HepG2 (cell line): ENCODE results near the gene DGCR2. TPM values are rescaled to one million over a fixed set of nuclear protein-coding genes. Genes with fewer than 3 reads are reported as not detected.
"Not testable (repeated sequence)": the region's sequence is repeated elsewhere in the genome, so short reads cannot be mapped to it uniquely, and the experiment has no call there.

Experiments
- ATAC-seq: fragments of 200-7000 bp; cut with Tn5 transposase; 3 replicates; pipeline ENCODE4 v1.9.1; 2020; ENCODE audit warnings: mild to moderate bottlenecking, moderate library complexity
- BruUV-seq: library from RNA; stranded (reverse); fragments of 400-500 nt; replicated peaks from 2 replicates; lab custom pipeline; 2021; lab: Mats Ljungman, UMichigan
- CTCF ChIA-PET: fragments of 300-600 bp; formaldehyde crosslinking; extraction: SDS; loops from one replicate; lab custom pipeline; 2021; ENCODE audit warnings: low total read pairs, inconsistent platforms, low intra/inter-chr PET ratio; lab: Yijun Ruan, JAX
- POLR2A ChIA-PET: fragments of 350-600 bp; sonication (Branson Sonifier 250); formaldehyde crosslinking; loops from one replicate; lab custom pipeline; 2020; ENCODE audit warnings: antibody characterized with exemption, inconsistent platforms; lab: Yijun Ruan, JAX
- DNase-seq: peaks from one replicate; pipeline ENCODE4 v3.0.0-alpha.2; 2015; ENCODE audit warnings: low spot score
- FAIRE-seq: peaks from 3 replicates; lab custom pipeline; 2011; peaks lifted over from hg19 to GRCh38; lab: Jason Lieb, UNC
- H2AFZ ChIP-seq: one replicate; pipeline ENCODE4 v1.6.1; 2011; ENCODE audit warnings: low read length, inconsistent platforms
- H3K27ac ChIP-seq: fragments of 300-600 bp; 3 replicates; pipeline ENCODE4 v1.8.0; 2011; ENCODE audit warnings: mixed run types, mild to moderate bottlenecking, mixed read lengths, low read length, inconsistent platforms; ENCODE audit not compliant: insufficient read depth; ENCODE audit errors: extremely low read length
- H3K27me3 ChIP-seq, 2 experiments: fragments of 200-600 bp in 1 of 2; 2 replicates in 1 of 2; 3 replicates in 1 of 2; pipeline versions ENCODE4 v1.6.0 to v1.8.0; 2011; ENCODE audit warnings: low read length in 2 of 2, mild to moderate bottlenecking in 2 of 2, moderate library complexity in 2 of 2, inconsistent platforms in 1 of 2; ENCODE audit not compliant: insufficient read depth in 2 of 2, control insufficient read depth in 1 of 2
- H3K36me3 ChIP-seq, 2 experiments: fragments of 200-600 bp in 1 of 2; replicated peaks in 1 of 2; 2 replicates in 1 of 2; 3 replicates in 1 of 2; pipeline versions ENCODE4 v1.5.1 to v1.8.0; 2011; ENCODE audit warnings: low read length in 2 of 2, inconsistent platforms in 1 of 2; ENCODE audit not compliant: insufficient read depth in 2 of 2, control insufficient read depth in 1 of 2
- H3K4me1 ChIP-seq: 2 replicates; pipeline ENCODE4 v1.5.1; 2012; ENCODE audit warnings: low read length, inconsistent platforms; ENCODE audit not compliant: insufficient read depth
- H3K4me2 ChIP-seq: 2 replicates; pipeline ENCODE4 v1.6.0; 2011; ENCODE audit warnings: low read depth, low read length, inconsistent platforms
- H3K4me3 ChIP-seq, 3 experiments: fragments of 200-600 bp in 1 of 3; sonication (generic), shearing (Covaris generic) in 1 of 3; replicated peaks in 1 of 3; 2 replicates each; pipeline ENCODE4 v1.5.1; 2011 to 2016; ENCODE audit warnings: low read length in 3 of 3, inconsistent platforms in 2 of 3, low read depth in 2 of 3, mild to moderate bottlenecking in 2 of 3, control low read depth in 1 of 3, mixed read lengths in 1 of 3; ENCODE audit not compliant: insufficient read depth in 1 of 3
- H3K79me2 ChIP-seq: one replicate; pipeline ENCODE4 v1.6.1; 2011; ENCODE audit warnings: low read length, inconsistent platforms; ENCODE audit not compliant: insufficient read depth
- H3K9ac ChIP-seq: 2 replicates; pipeline ENCODE4 v1.6.0; 2011; ENCODE audit warnings: mild to moderate bottlenecking, low read depth, low read length, inconsistent platforms; ENCODE audit not compliant: insufficient read depth
- H3K9me3 ChIP-seq: 2 replicates; pipeline ENCODE4 v1.5.1; 2012; ENCODE audit warnings: mild to moderate bottlenecking, low read length
- H4K20me1 ChIP-seq: 2 replicates; pipeline ENCODE4 v1.6.0; 2011; ENCODE audit warnings: inconsistent platforms, mild to moderate bottlenecking, low read length, moderate library complexity; ENCODE audit not compliant: insufficient read depth
- ATF7 ChIP-seq, 2 experiments: fragments of 450-650 bp in 1 of 2; sonication (generic) in 1 of 2; formaldehyde crosslinking in 1 of 2; IDR thresholded peaks; 2 replicates each; pipeline versions ENCODE4 v1.4.0 to v1.6.1; 2016 to 2020; ENCODE audit warnings: antibody characterized with exemption in 1 of 2, mild to moderate bottlenecking in 1 of 2, missing genetic modification reagents in 1 of 2
- MTA3 ChIP-seq: sonication (generic); formaldehyde crosslinking; IDR thresholded peaks from 2 replicates; pipeline ENCODE4 v1.4.0; 2020; ENCODE audit warnings: missing genetic modification reagents
- NFYC ChIP-seq: IDR thresholded peaks from 2 replicates; pipeline ENCODE4 v1.6.1; 2016; ENCODE audit warnings: missing genetic modification reagents, missing compliant biosample characterization
- RBM22 ChIP-seq: fragments of 200-400 bp; formaldehyde crosslinking; optimal IDR thresholded peaks from 2 replicates; pipeline ENCODE3; 2017; ENCODE audit warnings: mild to moderate bottlenecking, low read length, moderate library complexity
- ZFP37 ChIP-seq: sonication (generic); formaldehyde crosslinking; IDR thresholded peaks from 2 replicates; pipeline ENCODE4 v1.4.0; 2020; ENCODE audit warnings: missing genetic modification reagents, borderline replicate concordance
- WGBS: methylation state at CpG from one replicate; pipeline ENCODE4 v1.1.6; 2017; ENCODE audit warnings: low lambda C conversion rate; 5-methylcytosine and 5-hydroxymethylcytosine counted together
- in situ Hi-C: cut with HindIII; loops from 2 replicates; pipeline ENCODE4 v1.10.0; 2017; ENCODE audit warnings: low pct_unique_long_range_greater_than_20kb; ENCODE audit not compliant: extremely low pct_ligation_motif_present
- intact Hi-C: fragments of 100-400 bp; cut with micrococcal nuclease; formaldehyde crosslinking; loops from one replicate; pipeline ENCODE4 v1.10.0; 2022; ENCODE audit not compliant: unreplicated experiment
- polyA plus RNA-seq, 8 experiments: library from polyadenylated mRNA; depleted of rRNA in 3 of 8; stranded (reverse) in 7 of 8; unstranded in 1 of 8; fragments of >200 nt; fragmentation: Illumina TruSeq in 4 of 8; extraction: Trizol in 4 of 8; gene quantifications; 2 replicates each; pipeline versions ENCODE4 v1.2.1 to v1.2.3, GENCODE V29; 2011 to 2016; ENCODE audit warnings: low read depth in 4 of 8, missing spikeins in 1 of 8, mixed read lengths in 1 of 8; ENCODE audit not compliant: insufficient read depth in 1 of 8
- total RNA-seq, 5 experiments: library from RNA; depleted of rRNA; stranded (reverse); fragments of >200 nt; fragmentation: Illumina TruSeq; extraction: Trizol; gene quantifications; 2 replicates each; pipeline ENCODE4 v1.2.3, GENCODE V29; 2016; ENCODE audit warnings: low read depth in 1 of 5
- TF ChIP-seq, protein P1 (sequence below): sonication (generic); formaldehyde crosslinking; IDR thresholded peaks from 2 replicates; pipeline ENCODE4 v1.9.0; 2022; ENCODE audit warnings: low read depth, missing genetic modification reagents

Gene DGCR2
- total and polyA plus RNA-seq, 2 of the 13 experiments (the other 11 are each of a cell fraction or from before 2014, with no cell fraction given) = 23.1 to 35.3 TPM

DNA sequence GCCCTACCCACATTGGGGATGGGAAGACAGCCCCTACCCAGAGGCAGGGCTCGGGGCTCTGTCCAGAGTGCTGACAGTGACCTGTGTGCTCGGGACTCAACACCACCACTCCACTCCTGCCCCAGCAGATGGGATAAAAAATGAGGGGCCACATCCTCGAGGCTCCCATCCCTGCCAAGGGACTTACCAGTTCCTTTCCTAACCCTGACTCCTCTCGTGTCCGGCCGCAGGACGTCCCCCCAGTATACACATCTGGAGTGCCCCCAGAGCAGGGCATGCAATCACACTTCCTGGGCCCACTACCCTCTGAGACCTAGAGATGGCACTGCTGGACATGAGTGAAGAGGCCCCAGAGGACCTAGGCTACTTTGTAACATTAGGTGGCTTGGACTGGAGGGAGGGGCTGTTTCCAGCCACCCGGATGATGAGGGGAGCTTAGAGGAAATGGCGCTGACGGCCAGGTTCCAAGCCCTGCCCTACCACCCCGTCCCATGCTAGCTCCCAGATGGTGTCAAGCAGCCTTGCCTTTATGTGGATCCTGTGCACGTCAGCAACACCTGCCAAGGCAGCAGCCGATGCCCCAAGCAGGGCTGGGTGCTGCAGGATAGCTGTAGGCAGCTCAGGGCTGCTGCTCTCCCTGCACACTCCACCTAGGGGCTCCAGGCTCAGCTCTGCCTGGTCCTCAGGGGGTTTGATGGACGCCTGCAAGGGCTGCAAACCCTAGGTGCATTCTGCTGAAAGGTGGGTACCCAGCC, 86.6 kb downstream of the DGCR2 start (continued):
- TF ChIP-seq ATF7 (IDR thresholded peaks at IDR 0.05) = no peak
- 0 out of 2 replicates have a peak, but pooled peaks have one; percentile 43 for TF ChIP-seq ATF7 (CRISPR knock-in tag; IDR thresholded peaks at IDR 0.05)
- TF ChIP-seq MTA3 (CRISPR knock-in tag) = no peak
- no peak for TF ChIP-seq NFYC (CRISPR knock-in tag)
- no peak for TF ChIP-seq ZFP37 (CRISPR knock-in tag)
- TF ChIP-seq, protein P1, sequence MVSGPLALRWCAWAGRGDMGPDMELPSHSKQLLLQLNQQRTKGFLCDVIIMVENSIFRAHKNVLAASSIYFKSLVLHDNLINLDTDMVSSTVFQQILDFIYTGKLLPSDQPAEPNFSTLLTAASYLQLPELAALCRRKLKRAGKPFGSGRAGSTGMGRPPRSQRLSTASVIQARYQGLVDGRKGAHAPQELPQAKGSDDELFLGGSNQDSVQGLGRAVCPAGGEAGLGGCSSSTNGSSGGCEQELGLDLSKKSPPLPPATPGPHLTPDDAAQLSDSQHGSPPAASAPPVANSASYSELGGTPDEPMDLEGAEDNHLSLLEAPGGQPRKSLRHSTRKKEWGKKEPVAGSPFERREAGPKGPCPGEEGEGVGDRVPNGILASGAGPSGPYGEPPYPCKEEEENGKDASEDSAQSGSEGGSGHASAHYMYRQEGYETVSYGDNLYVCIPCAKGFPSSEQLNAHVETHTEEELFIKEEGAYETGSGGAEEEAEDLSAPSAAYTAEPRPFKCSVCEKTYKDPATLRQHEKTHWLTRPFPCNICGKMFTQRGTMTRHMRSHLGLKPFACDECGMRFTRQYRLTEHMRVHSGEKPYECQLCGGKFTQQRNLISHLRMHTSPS (CRISPR knock-in tag) = no peak
- peak; percentile 54 for TF ChIP-seq RBM22

DNA sequence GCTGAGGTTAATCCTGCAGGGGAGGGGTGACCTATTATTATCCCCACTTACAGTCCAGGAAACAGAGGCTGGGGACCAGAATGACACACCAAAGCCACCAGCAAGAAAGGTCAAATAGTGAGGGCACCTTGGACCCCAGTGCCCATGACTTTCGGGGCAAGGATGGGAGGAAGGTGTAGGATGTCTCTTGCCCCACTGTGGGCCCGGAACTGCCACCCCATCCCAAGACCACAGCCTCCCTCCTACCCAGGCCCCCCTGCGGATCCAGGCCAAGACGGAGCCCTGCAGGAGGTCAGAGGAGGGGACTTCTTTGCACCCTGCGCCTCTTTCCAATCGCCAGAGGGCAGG, 87.1 kb downstream of the DGCR2 start:
- H3K4me2 ChIP-seq, H3K27ac ChIP-seq, DNase-seq, CTCF ChIA-PET, BruUV-seq, intact Hi-C loops, H2AFZ ChIP-seq, FAIRE-seq, H3K9me3 ChIP-seq, POLR2A ChIA-PET, in situ Hi-C loops, H3K27me3 ChIP-seq, H3K9ac ChIP-seq, H3K4me1 ChIP-seq, ATAC-seq, H3K4me3 ChIP-seq, H4K20me1 ChIP-seq, H3K79me2 ChIP-seq: not testable (repeated sequence)
- H3K36me3 ChIP-seq = peaks cover 3 to 10% of the 10 kb centered on the region in 2 experiments; a peak in 4 of 5 replicates
- 71% methylated on average over 1 of the region's 6 CpGs for WGBS

- H3K9ac ChIP-seq, H3K9me3 ChIP-seq, H3K79me2 ChIP-seq, DNase-seq, CTCF ChIA-PET, H4K20me1 ChIP-seq, BruUV-seq, POLR2A ChIA-PET, intact Hi-C loops, in situ Hi-C loops, H3K4me2 ChIP-seq, FAIRE-seq, H3K4me1 ChIP-seq, H3K36me3 ChIP-seq, H3K27me3 ChIP-seq, H3K27ac ChIP-seq, H3K4me3 ChIP-seq, ATAC-seq, H2AFZ ChIP-seq: not testable (repeated sequence)
- WGBS = 100% methylated on average over 2 of the region's 12 CpGs
These were observed 87.5 kb downstream of the DGCR2 start for GRCh38 chr22:19034724-19035120.

- H3K27ac ChIP-seq, H3K9me3 ChIP-seq, H3K4me1 ChIP-seq, CTCF ChIA-PET, POLR2A ChIA-PET, intact Hi-C loops, in situ Hi-C loops, H3K79me2 ChIP-seq, H3K4me2 ChIP-seq, H3K27me3 ChIP-seq, ATAC-seq, H3K4me3 ChIP-seq, DNase-seq, FAIRE-seq, BruUV-seq, H3K36me3 ChIP-seq, H4K20me1 ChIP-seq, H3K9ac ChIP-seq, H2AFZ ChIP-seq: not testable (repeated sequence)
- no CpG with 5 or more reads among the region's 6 CpGs for WGBS
These were observed 88.0 kb downstream of the DGCR2 start for GRCh38 chr22:19034031-19034723.
